Peyer's patch (tissue), 4 donors: Measurements from ENCODE around the gene GDI2.

Experiments used
- CTCF ChIP-seq, 6 experiments: fragments of 450-650 bp in 4 of 6; fragments of 200-600 bp in 2 of 6; sonication (generic) in 1 of 6; IDR thresholded peaks; one replicate each; pipeline ENCODE4 v1.5.1; 2017 to 2019; ENCODE audit warnings: antibody characterized with exemption in 6 of 6, mild to moderate bottlenecking in 3 of 6, moderate library complexity in 1 of 6
- POLR2A ChIP-seq, 2 donors: fragments of 450-650 bp; IDR thresholded peaks; one replicate each; pipeline ENCODE4 v1.5.1; 2017; ENCODE audit warnings: antibody characterized with exemption in 2 of 2, mild to moderate bottlenecking in 2 of 2, moderate library complexity in 2 of 2

GRCh38 chr10:5746197-5746596 is 67.0 kb downstream of the GDI2 start:
- no peak for TF ChIP-seq POLR2A (IDR thresholded peaks at IDR 0.05)
- no peak for TF ChIP-seq CTCF (IDR thresholded peaks at IDR 0.05)
